Measurements from ENCODE around the gene FTH1.

Gene FTH1

DNA sequence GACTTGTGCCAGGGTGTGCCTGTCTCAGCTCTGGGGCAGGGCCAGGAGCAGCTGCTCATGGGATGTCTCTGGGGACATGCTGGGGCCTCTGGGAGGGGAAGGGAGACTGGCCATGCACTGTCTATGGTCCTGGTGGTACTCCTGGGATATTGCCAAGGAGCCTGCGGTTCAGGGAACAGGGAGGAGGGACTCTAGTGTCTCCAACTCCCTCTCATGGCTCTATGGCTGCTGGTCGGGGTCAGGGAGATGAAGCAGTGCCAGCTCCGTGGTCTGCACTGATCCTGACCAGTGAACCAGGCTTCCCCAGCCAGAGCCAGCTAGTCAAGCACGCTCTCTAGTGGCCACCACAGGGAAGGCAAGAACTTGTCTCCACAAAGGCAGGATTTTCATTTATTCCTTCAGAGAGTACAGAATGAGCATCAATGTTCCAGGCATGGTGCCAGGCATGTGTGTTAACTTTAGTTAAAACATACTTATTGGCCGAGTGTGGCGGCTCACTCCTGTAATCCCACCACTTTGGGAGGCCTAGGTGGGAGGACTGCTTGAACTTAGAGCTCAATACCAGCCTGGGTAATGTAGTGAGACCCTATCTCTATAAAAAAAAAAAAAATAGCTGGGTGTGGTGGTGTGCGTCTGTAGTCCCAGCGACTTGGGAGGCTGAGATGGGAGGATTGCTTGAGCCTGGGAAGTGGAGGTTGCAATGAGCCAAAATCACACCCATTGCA lies 19.8 kb downstream of the FTH1 start:
- peak; percentile 65 for DNase-seq

DNA sequence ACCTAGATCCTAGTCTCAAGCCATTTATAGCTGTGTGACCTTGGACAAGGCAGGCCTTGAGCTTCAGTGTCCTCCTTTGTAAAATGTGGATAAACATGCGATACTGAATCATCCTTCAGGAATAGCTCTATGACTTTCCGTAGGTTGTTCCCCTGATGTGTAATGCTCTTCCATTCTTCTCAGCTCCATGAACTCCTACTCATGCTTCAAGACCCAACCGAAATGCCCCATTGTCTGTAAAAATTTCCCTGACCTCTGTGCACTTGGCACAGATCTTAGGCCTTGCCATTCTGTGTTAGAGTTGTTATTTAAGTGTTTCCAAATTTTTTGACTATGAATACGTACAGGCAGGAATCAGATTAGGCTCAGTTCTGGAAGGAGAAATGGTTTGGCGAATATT lies 20.5 kb downstream of the FTH1 start:
- no peak for DNase-seq

DNA sequence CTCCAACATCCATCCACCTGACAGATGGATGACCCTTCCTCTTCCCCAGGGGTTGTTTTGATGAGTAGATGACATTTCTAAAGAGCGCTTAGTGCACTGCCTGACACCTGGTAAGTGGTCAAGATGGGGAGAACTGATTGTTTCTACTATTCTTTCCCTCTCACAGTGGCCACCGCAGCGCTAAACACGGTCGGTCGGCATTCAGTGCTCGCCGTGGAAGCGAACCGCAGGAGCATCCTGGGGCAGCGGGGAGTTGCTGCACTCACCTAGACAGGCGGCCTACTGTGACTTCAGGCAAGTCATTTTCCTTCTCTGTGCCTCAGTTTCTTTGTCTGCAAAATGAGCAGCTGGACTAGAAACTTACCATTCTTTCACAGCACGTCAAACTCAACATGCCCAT lies 22.2 kb downstream of the FTH1 start:
- no peak for DNase-seq

DNA sequence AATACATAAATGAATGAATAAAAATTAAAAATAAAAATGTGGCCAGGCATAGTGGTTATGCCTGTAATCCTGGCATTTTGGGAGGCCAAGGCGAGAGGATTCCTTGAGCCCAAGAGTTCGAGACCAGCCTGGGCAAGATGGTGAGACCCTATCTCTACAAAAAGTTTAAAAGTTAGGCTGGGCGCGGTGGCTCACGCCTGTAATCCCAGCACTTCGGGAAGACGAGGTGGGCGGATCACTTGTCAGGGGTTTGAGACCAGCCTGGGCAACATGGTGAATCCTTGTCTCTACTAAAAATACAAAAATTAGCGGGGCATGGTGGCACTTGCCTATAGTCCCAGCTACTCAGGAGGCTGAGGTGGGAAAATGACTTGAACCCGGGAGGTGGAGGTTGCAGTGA lies 27.0 kb downstream of the FTH1 start:
- DNase-seq, result no peak

DNA sequence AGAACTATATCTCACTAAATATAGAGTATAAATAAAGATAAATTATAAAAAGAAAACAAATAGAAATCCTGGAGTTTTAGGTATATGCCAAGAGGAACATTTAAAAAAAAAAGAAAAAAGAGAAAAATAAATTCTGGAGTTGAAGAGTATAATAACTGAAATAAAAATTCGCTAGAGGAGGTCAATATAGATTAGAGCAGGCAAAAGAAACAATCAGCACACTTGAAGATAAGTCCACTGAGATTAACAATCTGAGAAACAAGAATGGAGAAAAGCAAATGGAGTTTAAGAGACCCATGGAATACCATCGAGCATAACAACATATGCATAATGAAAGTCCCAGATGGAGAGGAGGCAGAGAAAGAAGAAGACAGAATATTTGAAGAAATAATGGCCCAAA lies 31.6 kb downstream of the FTH1 start:
- no peak for DNase-seq

DNA sequence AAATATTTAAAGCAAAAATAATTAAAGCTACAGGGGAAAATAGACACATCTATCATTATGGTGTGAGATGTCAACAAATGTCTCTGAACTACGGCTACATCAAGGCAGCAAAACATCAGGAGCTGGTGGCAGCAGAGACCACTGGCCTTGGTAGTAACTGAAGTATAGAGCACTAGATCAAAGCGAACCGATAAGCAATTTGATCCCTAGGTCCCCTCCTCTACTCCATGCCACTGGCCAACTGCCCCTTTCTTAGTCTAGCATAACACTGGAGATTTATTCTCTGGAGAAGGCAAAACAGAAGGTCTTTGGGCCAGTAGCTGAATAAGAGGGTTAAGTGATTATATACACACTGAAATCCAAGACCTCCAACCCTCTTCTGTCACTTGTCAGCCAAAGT lies 36.5 kb downstream of the FTH1 start:
- DNase-seq, result no peak

DNA sequence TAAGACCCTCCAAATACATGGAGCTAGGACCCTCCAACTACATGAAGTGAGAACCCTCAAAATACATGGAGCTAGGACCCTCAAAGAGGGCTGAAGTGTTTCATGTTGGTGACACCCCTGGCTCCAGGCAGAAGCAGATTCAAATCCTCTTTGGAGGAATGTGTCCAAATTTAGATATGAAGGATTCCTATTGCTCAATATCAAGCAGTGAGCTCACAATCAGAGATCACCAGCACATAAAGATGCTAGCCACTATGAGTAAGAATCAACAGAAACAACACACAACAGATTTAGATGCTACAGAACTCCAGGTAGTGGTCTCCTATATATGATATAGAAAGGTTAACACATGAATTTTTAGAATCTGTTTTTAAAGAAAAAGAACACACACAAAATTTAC lies 38.8 kb downstream of the FTH1 start:
- DNase-seq, result no peak

DNA sequence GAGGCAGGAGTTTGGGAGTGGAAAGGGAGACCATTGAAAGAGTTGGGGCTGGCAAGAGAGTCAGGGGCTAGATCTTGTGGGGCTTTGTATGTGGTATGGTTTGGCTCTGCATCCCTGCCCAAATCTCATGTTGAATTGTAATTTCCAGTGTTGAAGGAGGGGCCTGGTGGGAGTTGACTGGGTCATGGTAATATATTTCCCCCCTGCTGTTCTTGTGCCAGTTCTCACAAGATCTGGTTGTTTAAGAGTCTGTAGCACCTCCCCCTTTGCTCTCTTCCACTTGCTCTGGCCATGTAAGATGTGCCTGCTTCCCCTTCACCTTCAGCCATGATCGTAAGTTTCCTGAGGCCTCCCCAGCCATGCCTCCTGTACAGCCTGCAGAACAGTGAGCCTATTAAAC lies 39.9 kb downstream of the FTH1 start:
- DNase-seq, result no peak

DNA sequence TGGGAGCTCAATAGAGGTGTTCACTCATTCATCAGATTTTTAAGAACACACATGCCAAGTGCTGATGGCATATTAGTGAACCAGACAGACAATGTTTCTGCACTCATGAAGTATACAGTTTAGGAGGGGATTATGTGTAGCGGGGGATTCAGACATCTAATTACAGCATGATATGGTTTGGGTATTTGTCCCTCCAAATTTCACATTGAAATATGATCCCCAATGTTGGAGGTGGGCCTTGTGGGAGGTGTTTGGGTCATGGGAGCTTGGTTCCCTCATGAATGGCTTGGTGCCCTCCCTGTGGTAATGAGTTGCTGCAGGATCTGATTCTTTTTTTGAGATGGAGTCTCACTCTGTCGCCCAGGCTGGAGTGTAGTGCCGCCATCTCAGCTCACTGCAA lies 41.2 kb downstream of the FTH1 start:
- no peak for DNase-seq

DNA sequence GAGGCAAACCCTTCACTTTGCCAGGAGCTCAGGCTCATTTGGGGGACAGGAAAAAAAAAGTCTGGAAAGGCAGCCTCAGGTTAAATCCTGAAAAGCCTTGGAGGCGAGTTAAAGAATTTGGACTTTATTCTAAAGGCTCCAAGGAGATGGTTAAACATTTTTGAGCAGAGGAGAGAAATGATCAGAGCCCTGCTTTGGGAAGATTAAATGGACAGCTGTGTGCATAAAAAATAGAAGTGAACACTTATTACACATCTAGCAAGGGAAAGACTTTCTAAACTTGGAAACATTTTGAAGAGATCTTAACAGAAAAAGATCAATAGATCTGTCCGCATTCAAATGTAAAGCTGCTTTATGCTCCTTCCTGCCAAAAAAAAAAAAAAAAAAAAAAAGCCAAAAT lies 41.7 kb downstream of the FTH1 start:
- no peak for DNase-seq

DNA sequence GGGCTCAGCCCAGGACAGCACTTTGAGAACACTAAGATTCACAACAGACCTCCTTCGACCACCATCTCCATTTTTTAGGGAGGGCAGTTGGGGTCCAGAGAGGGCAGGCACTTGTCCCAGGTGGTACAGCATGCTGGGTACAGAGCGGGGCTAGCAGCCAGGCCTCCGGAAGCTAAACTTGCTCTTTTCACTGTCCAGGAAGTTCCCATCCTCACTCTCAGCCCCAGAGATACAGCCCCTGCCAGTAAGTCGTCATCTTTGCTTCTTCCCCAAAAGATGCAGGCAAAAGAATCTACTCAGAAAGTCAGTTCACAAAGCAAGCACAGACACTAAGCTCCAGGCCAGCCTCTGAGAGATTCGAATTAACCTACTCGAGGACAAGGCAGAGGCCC lies 43.4 kb downstream of the FTH1 start:
- DNase-seq, result no peak

DNA sequence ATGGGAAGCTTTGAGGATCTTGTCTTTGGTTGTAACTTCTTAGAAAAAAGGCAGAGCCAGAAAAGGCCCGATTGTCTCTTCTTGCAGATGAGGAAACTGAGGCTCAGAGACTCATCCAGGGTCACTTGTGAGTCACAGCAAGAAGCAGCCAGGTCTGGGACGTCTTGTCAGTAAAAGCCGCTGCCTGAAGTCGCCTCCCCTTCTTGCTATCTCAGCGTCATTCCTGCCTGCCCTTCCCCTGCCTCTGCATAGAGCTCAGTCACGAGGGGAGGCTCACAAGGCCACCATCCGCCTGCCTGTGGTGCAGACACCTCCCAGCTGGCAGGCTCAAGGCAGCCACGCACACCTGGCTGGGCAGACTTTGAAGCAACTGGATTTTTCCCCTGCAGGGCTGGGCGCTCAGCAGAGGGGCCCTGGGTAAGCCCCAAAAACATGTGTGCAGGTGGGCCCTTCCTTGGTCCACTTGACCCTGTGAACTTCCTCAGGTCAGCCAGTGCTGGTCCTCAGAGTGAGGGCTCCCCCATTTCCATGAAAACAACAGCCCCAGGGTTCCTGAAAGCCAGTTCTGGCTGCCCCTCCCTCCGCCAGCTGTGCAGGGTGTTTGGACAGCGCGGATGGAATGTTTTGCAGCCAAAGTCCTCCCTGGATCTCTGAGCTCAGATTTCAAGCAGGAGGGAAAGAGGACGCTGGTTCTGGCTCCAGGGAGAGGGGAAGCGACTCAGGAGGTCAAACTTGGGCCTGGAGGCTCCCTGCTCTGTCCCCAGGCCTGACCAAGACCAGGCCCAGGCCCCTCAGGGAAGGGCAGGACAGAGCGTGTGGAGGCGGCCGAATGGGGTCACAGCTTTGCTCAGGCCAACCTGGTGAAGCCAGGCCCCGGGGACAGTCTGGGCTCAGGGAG lies 44.0 kb downstream of the FTH1 start:
- DNase-seq, result no peak

DNA sequence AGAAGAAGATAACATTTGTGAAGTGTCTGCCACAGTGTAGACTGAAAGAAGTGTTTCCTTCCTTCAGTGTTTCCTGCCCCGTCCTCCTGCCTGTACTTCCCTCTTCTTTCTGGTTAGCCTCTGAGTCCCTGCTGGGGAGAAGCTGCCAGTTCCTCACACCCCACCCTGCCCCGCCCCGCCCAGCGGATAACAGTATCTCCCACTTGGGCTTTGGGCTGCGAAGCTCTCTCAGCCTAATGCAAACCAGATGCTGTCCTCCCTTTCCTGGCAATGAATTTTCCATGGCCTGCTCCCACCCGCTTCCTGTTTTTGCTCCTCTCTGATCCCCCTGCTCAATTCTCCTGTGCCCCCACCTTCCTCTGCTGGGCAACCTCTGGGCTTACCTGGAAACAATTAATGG lies 44.9 kb downstream of the FTH1 start:
- DNase-seq, result no peak

DNA sequence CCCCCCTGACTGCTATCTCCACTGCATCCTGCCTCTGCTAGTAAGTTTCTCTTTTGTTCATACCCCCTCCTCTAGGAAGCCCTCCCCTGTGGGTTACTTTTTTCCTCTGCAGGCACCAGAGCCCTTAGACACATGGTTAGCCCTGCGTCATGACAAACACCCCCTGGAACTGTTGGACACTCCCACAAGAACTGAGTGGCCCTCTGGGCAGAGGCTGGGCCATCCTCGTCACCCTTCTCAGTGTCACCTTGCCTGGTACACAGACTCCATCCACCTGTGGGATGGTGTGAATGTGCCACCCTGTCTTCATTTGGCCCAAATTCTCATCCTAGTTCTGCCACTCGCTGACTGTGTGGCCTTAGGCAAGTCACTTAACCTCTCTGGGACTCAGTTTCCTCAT lies 46.0 kb downstream of the FTH1 start:
- DNase-seq, result no peak

DNA sequence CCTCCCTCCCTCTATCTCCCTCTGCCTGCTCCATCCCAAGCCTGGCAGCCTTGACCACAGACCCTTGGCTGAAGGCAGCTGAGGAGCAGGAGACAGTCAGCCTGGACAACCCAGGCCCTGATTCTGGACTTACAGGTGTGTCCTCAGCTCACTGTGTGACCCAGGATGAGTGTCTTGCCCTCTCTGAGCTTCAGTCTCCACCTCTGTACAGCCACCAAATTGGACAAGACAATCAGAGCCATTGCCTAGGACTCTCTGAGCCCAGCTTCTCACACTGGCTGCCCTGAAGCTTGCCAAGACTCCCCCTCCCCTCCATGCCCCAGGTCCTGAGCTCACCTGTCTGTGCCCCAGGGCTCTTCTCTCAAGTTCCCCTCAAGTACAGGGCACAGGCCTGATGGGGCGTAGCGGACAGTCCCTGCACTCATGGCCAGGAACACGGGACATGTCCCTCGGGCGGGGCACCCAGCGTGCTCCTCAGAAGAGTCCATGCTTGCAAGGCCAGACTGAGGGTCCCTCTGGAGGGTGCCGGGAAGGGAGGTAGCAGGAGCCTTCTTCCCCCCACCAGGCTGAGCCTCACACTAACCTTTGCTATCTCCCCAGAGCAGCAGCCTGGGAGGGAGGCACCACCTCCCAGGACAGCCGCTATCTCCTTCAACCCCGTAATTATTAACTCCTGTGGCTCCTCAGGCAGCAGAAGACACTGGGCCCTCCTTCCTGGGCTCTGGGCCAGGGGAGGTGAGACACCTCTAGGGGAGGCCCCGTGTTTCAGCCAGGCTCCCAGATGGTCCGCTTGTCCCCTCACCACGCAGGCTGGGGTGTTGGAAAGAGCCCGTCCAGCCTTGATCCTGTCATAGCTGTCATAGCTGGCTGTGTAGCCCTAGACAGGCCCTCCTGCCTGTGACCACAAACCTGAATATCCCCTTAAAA lies 47.5 kb downstream of the FTH1 start:
- DNase-seq, result no peak

DNA sequence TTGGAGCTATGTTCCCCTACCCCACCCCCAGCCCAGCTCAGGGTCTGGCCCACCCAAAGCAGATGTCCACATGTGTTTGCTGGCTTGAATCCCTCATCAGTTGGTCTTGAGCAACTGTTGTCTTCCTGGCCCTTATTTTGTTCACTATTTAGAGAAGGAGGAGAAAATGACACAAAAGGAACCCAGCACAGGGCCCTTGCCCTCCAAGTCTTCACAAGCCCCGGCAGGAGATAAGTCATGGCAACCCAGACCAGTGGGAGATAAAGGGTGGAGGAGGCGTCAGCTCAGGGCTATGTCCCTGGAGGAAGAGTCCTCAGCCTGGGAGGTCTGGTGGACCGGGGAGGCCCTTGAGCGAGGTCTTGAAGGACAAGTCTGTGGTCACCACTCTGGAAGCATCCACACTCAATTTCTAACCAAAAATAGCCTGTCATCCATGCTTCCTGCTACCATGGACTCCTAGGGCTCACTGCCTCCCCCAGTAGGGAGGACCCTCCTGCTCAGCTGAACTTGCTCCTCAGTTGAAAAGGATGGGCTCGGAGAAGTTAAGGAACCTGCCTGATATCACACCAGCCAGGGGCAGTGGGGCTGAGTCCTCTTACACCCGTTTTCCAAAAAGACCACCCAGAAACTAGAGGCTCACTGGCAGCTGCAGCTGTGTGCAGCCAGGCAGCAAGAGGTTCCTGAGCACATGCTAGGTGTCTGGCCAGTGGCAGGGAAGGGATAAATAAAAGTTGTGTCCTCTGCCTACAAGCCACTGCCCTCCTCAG lies 48.3 kb downstream of the FTH1 start:
- DNase-seq, result no peak

DNA sequence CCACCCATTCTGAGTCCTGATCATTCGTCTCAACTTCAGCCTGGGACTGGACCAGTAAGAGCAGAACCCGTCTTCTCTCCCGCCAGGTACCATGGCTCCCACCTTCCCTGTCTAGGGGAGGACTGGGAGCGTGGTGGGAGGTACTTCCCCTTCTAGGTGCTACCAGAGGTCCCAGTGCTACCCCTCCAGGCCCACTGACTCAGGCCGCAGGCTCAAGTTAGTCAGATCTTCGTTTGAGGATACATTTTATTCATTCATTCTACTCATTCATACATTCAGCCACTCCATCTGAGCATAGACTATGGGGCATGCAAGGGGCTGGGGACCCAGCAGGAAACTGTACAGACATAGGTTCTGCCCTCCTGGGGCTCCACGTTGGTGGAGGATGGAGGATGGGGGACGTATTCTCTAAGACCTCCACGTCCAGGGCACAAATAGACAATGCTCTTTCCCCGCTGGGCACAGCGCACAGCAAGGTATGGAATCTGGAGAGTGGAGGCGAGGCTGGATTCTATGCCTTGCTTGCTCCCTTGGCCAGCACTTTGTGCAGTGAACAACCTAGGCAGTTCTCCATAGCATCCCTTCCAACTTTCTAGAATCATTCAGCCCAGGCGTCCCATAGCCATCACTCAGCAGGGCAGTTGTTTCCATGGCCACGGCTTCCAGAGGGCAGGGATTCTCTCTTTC lies 49.0 kb downstream of the FTH1 start:
- DNase-seq, result no peak

DNA sequence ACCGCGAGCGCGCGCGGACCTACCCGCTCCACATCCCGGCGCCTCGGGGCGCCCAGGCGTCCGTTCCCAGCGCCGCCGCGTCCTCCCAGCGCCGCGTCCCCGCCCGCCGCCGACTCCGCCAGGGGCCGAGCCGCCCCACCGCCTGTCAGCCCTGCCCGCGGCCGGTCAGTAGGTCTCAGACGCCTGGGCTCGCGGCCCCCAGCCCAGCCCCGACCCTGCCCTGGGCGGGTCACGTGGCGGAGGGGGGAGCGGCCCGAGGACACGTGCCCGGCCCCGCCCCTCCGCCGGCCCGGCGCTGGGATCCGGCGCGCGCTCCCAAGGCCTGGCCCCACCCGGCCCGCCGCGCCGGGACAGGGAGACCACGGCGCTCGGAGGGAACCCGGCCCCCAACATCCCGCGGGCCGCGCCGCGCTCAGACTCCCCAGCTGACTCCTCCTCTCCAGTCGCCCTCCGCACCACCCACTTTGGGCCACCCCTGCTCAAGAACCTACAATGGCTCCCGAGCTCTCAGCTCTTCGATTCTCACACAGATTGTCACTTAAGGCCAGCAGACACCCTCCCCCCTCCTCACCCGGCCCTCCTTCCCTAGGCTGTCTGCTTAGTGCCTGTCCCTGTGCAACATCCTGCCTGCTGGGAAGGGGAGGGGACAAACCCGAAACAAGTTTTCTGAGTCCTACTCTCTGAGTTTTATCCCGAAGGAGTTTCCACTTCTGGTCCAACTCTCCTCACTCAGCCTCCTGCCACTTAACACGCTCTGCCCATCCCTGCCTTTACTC lies 49.9 kb downstream of the FTH1 start, which contains the start of gene RAB3IL1:
RAB3IL1 (minus strand) TSS at position 233 of the 776 bp plus-strand sequence; CDS start at position 34, 199 bp downstream.
- no peak for DNase-seq

DNA sequence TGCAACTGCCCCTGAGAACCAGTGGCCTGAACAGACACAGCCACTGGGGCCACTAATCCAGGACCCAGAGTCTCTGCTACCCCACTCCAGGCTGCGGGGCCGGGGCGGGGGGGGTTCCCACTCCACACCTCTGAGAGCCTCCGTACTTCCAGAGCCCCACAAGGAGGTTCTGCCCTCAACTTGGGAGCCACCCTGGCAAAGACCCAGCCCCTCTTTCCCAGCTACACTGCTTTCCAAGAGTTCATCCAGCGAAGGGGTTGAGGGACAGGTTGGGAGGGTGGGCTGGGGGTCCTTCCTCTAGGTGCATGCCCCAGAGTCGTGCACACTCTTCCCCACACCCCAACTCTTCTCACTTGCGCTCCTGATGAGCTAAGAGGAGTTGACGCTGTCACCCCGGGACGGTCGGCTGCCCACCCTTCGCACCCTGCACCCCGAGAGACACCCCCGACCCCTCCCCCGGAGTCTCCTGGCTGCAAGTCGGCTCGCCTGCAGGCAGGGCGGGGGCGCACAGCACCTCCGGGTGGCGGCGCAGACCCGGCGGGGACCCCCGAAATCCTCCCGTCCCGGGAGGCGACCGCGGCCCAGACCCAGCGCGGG lies 50.6 kb downstream of the FTH1 start:
- no peak for DNase-seq

DNA sequence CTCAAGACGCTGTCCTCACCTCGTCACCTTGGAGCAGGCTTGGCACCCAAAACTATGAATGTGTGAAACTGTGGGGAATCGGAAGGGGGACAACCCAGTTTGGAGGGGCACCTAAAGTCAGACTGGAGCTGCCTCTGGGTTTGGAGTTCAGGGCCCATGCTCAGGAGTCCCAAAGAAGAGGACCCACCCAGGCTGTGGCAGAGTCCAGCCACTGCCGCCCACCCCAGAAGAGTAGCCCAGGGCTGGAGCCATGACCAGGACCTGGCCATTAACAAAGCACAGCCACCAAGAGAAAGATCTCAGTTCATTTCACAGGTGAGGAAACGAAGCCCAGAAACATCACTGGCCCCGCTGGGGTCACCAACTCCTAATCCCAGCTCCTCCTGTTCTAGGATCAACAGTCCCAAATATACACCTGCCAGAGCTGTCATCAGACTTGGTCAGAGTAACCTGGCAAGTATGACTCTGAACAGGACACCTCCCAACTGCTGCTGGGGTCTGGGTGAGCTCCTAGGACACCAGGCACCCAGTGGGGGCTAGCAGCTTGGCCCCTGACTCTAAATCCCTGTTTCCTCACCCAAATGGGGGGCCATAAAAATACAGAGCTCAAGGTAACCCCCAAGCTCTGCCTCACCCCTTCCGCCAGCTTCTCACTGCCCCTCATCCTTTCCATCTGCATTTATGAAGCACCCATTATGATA lies 52.8 kb downstream of the FTH1 start:
- DNase-seq, result no peak

All from GOT3 (cell line).